HCT116 (cell line): ENCODE data around the gene TMEM164. TPM values are rescaled to one million over a fixed set of nuclear protein-coding genes. Genes with fewer than 3 reads are reported as not detected.

Experiments
- ATAC-seq: fragments of 200-7000 bp; cut with Tn5 transposase; 2 replicates; pipeline ENCODE4 v1.9.1; 2020; ENCODE audit warnings: mild to moderate bottlenecking, moderate library complexity
- BruUV-seq: library from RNA; stranded (reverse); fragments of 400-500 nt; replicated peaks from 2 replicates; lab custom pipeline; 2021; lab: Mats Ljungman, UMichigan
- CTCF ChIA-PET: fragments of 300-600 bp; sonication (Branson Sonifier 250); formaldehyde crosslinking; loops from one replicate; lab custom pipeline; 2021; ENCODE audit warnings: antibody characterized with exemption; lab: Charles Lee
- POLR2A ChIA-PET: fragments of 300-600, 350-600 bp; sonication (Branson Sonifier 250); formaldehyde crosslinking; loops from one replicate; lab custom pipeline; 2021; ENCODE audit warnings: antibody characterized with exemption; lab: Charles Lee
- RAD21 ChIA-PET, 2 experiments: fragments of 300-600 bp; sonication (Branson Sonifier 250); formaldehyde crosslinking; loops; one replicate each; lab custom pipeline; 2023; ENCODE audit warnings: low total read pairs in 2 of 2; ENCODE audit not compliant: uncharacterized antibody in 2 of 2, unreplicated experiment in 2 of 2, low non-redundant PET in 1 of 2; lab: Charles Lee
- DNase-seq: peaks from one replicate; pipeline ENCODE4 v3.0.0-alpha.2; 2010; ENCODE audit warnings: low read depth, low spot score
- H2AFZ ChIP-seq: fragments of 200-600 bp; shearing (Covaris generic), sonication (generic); 2 replicates; pipeline ENCODE4 v1.6.1; 2017; ENCODE audit warnings: low read depth, mixed run types, mixed read lengths, antibody characterized with exemption, low read length; ENCODE audit not compliant: poor library complexity, severe bottlenecking
- H3K27ac ChIP-seq: 2 replicates; pipeline ENCODE4 v1.5.1; 2012; ENCODE audit warnings: low read depth, low read length
- H3K27me3 ChIP-seq: fragments of 200-600 bp; sonication (generic); 2 replicates; pipeline ENCODE4 v1.6.1; 2016; ENCODE audit warnings: mixed run types, low read length, mixed read lengths; ENCODE audit not compliant: insufficient read depth
- H3K36me3 ChIP-seq, 2 experiments: fragments of 200-500 bp in 1 of 2; fragments of 200-600 bp in 1 of 2; sonication (Bioruptor generic) in 1 of 2; sonication (generic) in 1 of 2; 2 replicates each; pipeline versions ENCODE4 v1.5.1 to v1.6.1; 2014 to 2016; ENCODE audit warnings: low read length in 2 of 2, inconsistent platforms in 1 of 2, mixed read lengths in 1 of 2, mixed run types in 1 of 2; ENCODE audit not compliant: insufficient read depth in 2 of 2, control insufficient read depth in 1 of 2
- H3K4me1 ChIP-seq, 2 experiments: fragments of 200-600 bp in 1 of 2; sonication (generic) in 1 of 2; 2 replicates each; pipeline versions ENCODE4 v1.5.1 to v1.6.1; 2012 to 2017; ENCODE audit warnings: low read length in 2 of 2, inconsistent platforms in 1 of 2, mild to moderate bottlenecking in 1 of 2, mixed read lengths in 1 of 2, mixed run types in 1 of 2, moderate library complexity in 1 of 2; ENCODE audit not compliant: insufficient read depth in 2 of 2, control insufficient read depth in 1 of 2
- H3K4me2 ChIP-seq: fragments of 200-600 bp; sonication (generic); 2 replicates; pipeline ENCODE4 v1.6.1; 2017; ENCODE audit warnings: mixed run types, low read length, mixed read lengths
- H3K4me3 ChIP-seq, 2 experiments: fragments of 200-600 bp in 1 of 2; sonication (generic) in 1 of 2; replicated peaks in 1 of 2; 2 replicates each; pipeline ENCODE4 v1.5.1; 2011 to 2016; ENCODE audit warnings: low read length in 2 of 2, control low read depth in 1 of 2, low read depth in 1 of 2, mild to moderate bottlenecking in 1 of 2, mixed read lengths in 1 of 2, mixed run types in 1 of 2
- H3K79me2 ChIP-seq: fragments of 200-600 bp; sonication (generic); 2 replicates; pipeline ENCODE4 v1.6.1; 2017; ENCODE audit warnings: mild to moderate bottlenecking, mixed run types, low read length, moderate library complexity, mixed read lengths; ENCODE audit not compliant: insufficient read depth
- H3K9ac ChIP-seq: fragments of 200-600 bp; sonication (generic); 2 replicates; pipeline ENCODE4 v1.6.1; 2016; ENCODE audit warnings: low read length, mixed read lengths
- H3K9me2 ChIP-seq: fragments of 200-600 bp; sonication (generic), shearing (Covaris generic); 2 replicates; pipeline ENCODE4 v1.6.1; 2017; ENCODE audit warnings: mixed run types, mild to moderate bottlenecking, moderate library complexity; ENCODE audit not compliant: insufficient read depth
- H3K9me3 ChIP-seq, 2 experiments: fragments of 200-500 bp in 1 of 2; fragments of 200-600 bp in 1 of 2; sonication (Bioruptor generic) in 1 of 2; sonication (generic) in 1 of 2; 2 replicates each; pipeline ENCODE4 v1.6.1; 2014 to 2017; ENCODE audit warnings: low read length in 2 of 2, mixed read lengths in 2 of 2, inconsistent platforms in 1 of 2, low read depth in 1 of 2, mild to moderate bottlenecking in 1 of 2, mixed run types in 1 of 2, moderate library complexity in 1 of 2; ENCODE audit not compliant: control insufficient read depth in 1 of 2, insufficient read depth in 1 of 2
- H4K20me1 ChIP-seq: fragments of 200-600 bp; sonication (generic), shearing (Covaris generic); 2 replicates; pipeline ENCODE4 v1.6.1; 2017; ENCODE audit warnings: mixed run types, mild to moderate bottlenecking, moderate library complexity; ENCODE audit not compliant: insufficient read depth
- CEBPB ChIP-seq: IDR thresholded peaks from 2 replicates; pipeline ENCODE4 v1.6.1; 2012; ENCODE audit warnings: low read depth
- CTCF ChIP-seq, 3 experiments: fragments of 200-600 bp in 1 of 3; sonication (generic) in 1 of 3; IDR thresholded peaks in 2 of 3; conservative IDR thresholded peaks in 1 of 3; 2 replicates each; pipeline ENCODE4 v1.5.1; 2012 to 2017; ENCODE audit warnings: low read depth in 2 of 3, low read length in 2 of 3, antibody characterized with exemption in 1 of 3, borderline replicate concordance in 1 of 3, control low read depth in 1 of 3, mild to moderate bottlenecking in 1 of 3, mixed read lengths in 1 of 3, mixed run types in 1 of 3, moderate library complexity in 1 of 3; ENCODE audit not compliant: insufficient read depth in 1 of 3
- EGR1 ChIP-seq: IDR thresholded peaks from 2 replicates; pipeline ENCODE4 v1.6.1; 2012; ENCODE audit warnings: low read depth
- EZH2phosphoT487 ChIP-seq: fragments of 200-600 bp; IDR thresholded peaks from 2 replicates; pipeline ENCODE4 v1.6.1; 2018; ENCODE audit warnings: antibody characterized with exemption, borderline replicate concordance
- JUND ChIP-seq: IDR thresholded peaks from 2 replicates; pipeline ENCODE4 v1.6.1; 2012
- REST ChIP-seq: IDR thresholded peaks from 2 replicates; pipeline ENCODE4 v1.6.1; 2012; ENCODE audit warnings: low read depth
- SIN3A ChIP-seq: IDR thresholded peaks from 2 replicates; pipeline ENCODE4 v1.6.1; 2012; ENCODE audit warnings: low read depth
- SRF ChIP-seq: IDR thresholded peaks from 2 replicates; pipeline ENCODE4 v1.6.1; 2012; ENCODE audit warnings: low read depth
- TCF7L2 ChIP-seq: IDR thresholded peaks from 2 replicates; pipeline ENCODE4 v1.7.0; 2011; ENCODE audit warnings: borderline replicate concordance, inconsistent platforms; ENCODE audit not compliant: insufficient read depth, insufficient read length; ENCODE audit errors: extremely low read depth
- YY1 ChIP-seq: IDR thresholded peaks from 2 replicates; pipeline ENCODE4 v1.6.1; 2011; ENCODE audit warnings: low read length, low read depth, moderate library complexity, mild to moderate bottlenecking; ENCODE audit not compliant: insufficient replicate concordance; ENCODE audit errors: extremely low read depth
- ZFX ChIP-seq: fragments of 450-650 bp; IDR thresholded peaks from 2 replicates; pipeline ENCODE4 v1.6.1; 2017
- ZNF274 ChIP-seq: fragments of 200-500 bp; sonication (Bioruptor generic); IDR thresholded peaks from 2 replicates; pipeline ENCODE4 v1.6.1; 2014; ENCODE audit warnings: mild to moderate bottlenecking, low read depth, low read length, inconsistent platforms
- intact Hi-C: fragments of 100-400 bp; cut with micrococcal nuclease; formaldehyde crosslinking; loops from 2 replicates; pipeline ENCODE4 v1.10.0; 2022
- total RNA-seq: library from RNA; stranded (reverse); gene quantifications from one replicate; pipeline ENCODE4 v1.2.1, GENCODE V29; 2021; ENCODE audit not compliant: unreplicated experiment
- TF ChIP-seq, protein P1 (sequence below): IDR thresholded peaks from 2 replicates; pipeline ENCODE4 v1.6.1; 2012

Gene TMEM164
- total RNA-seq, 1 experiment from 2014 or later: 18.7 TPM

GRCh38 chrX:110060846-110061537 is 58.1 kb downstream of the TMEM164 start:
- RAD21 ChIA-PET: no interaction called here
- Histone ChIP-seq H3K27ac (no peak overlapping the region), H3K79me2 (no peaks in the 10 kb centered on the region), H3K9ac (no peak overlapping the region), H3K36me3 (no peaks in the 10 kb centered on the region), H3K4me3 (no peak overlapping the region), H3K4me1 (peaks cover 0 to 3% of the 10 kb centered on the region in 2 experiments; a peak in 1 of 4 replicates), H3K27me3 (no peaks in the 10 kb centered on the region), H2AFZ (no peak overlapping the region)
- no peak for DNase-seq
- no peak for TF ChIP-seq SRF
- no peak for TF ChIP-seq SIN3A
- TF ChIP-seq, all 23 proteins: peak for 0
- Histone ChIP-seq H3K9me2 (no peaks in the 10 kb centered on the region), H3K9me3 (no peaks in the 10 kb centered on the region), H3K4me2 (no peak overlapping the region), H4K20me1 (no peaks in the 10 kb centered on the region)
- POLR2A ChIA-PET: no interaction called here
- CTCF ChIA-PET: no interaction called here
- no TSS peak for BruUV-seq
- intact Hi-C loops: no loop called here
- ATAC-seq: no peak

DNA sequence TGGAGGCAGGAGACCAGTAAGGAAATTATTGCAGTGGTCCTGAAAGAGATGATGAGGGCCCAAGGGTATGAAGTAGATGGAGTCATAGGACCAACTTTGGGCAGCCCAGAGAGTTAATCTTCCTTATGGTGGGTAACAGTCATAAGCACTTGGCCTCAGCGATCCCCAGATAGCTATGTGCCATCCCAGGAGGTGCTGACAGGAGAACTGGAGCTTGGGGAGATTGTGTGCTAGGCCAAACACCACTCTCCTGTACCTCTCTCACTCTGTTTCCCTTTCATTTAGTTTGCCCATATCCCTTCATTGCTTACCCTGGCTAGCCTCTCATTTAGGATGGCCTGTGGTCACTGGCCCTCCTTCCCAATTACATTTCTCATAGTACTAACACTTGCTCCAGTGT is 60.0 kb downstream of the TMEM164 start:
- TF ChIP-seq JUND: no peak
- TF ChIP-seq CTCF (IDR thresholded peaks at IDR 0.05 in 2 of 3, conservative IDR thresholded peaks at IDR 0.05 in 1 of 3; ENCODE audit: borderline replicate concordance in 1 of 3, insufficient read depth in 1 of 3, low read depth in 2 of 3, low read length in 2 of 3): no peak
- no peak for TF ChIP-seq CEBPB
- TF ChIP-seq ZFX: no peak
- TF ChIP-seq, protein P1, sequence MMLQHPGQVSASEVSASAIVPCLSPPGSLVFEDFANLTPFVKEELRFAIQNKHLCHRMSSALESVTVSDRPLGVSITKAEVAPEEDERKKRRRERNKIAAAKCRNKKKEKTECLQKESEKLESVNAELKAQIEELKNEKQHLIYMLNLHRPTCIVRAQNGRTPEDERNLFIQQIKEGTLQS: no peak
- no peak for TF ChIP-seq EZH2phosphoT487
- TF ChIP-seq EGR1: no peak
- TF ChIP-seq REST: no peak
- TF ChIP-seq SIN3A: no peak
- TF ChIP-seq TCF7L2: no peak
- TF ChIP-seq ZNF274: no peak
- no peak for TF ChIP-seq YY1
- no TSS peak for BruUV-seq
- H3K27me3 ChIP-seq: no peaks in the 10 kb centered on the region
- ChIA-PET RAD21 (no interaction called here), POLR2A (no interaction called here), CTCF (no interaction called here)
- no peak overlapping the region for H2AFZ ChIP-seq
- ATAC-seq: no peak
- H3K79me2 ChIP-seq: no peaks in the 10 kb centered on the region
- DNase-seq: no peak
- H3K9me3 ChIP-seq: no peaks in the 10 kb centered on the region
- H3K27ac ChIP-seq: no peak overlapping the region
- H4K20me1 ChIP-seq: no peaks in the 10 kb centered on the region
- no peaks in the 10 kb centered on the region for H3K4me1 ChIP-seq
- intact Hi-C loops: no loop called here
- H3K4me2 ChIP-seq: no peak overlapping the region
- no peak overlapping the region for H3K9ac ChIP-seq
- no peaks in the 10 kb centered on the region for H3K36me3 ChIP-seq
- no peaks in the 10 kb centered on the region for H3K9me2 ChIP-seq
- H3K4me3 ChIP-seq: no peak overlapping the region
